AG08396 (cell line): ENCODE measurements around the gene CST9L.
"Not testable (repeated sequence)": the region's sequence is repeated elsewhere in the genome, so short reads cannot be mapped to it uniquely, and the experiment has no call there.

ENCODE experiments used
- DNase-seq: peaks from one replicate; pipeline ENCODE4 v3.0.0; 2012; ENCODE audit warnings: low spot score, mixed read lengths

Gene CST9L

GRCh38 chr20:23586735-23587525 is 18.6 kb upstream of the CST9L start:
- no peak for DNase-seq

DNA sequence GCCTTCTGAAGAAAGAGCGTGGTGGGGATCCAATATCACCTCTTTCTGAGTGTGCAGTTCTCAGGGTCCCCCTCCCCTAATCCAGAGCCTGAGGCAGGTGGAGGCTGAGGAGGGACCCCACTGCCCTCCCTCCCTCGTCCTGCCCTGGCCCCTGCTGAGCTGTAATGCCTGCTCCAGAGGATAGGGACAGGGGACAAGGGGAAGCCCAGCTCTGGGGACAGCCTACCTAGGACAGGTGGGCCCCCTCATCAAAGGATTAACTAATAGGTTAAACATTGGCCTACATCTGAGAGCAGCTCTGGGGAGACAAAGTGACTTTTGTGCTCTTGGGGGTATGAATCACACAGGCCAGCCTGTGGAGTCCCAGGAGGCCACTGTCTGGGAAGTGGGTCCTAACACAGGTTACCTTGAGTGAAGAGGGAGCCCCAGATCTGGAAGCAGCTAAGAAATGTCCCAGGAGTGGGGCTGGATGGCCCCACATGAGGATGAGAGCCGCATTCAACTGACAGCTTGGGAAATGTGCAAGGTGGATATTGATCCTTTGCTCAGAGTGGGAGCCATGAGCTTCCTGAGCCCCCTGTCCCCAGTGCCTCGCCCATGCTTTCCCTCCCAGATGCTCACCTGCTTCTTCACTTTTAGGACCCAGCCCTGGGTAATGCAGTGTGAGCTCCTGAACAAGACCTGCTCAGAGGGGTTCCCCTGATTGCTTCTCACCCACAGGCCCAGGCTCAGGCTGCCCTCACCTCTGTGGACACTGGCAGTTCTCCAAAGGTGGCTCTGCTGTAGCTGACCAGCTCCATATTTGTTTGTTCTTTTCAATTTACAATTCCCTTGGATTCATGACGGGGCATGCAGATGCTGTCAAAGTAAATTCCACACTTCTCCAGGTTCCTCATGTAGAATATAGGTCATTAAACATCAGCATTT is 17.8 kb upstream of the CST9L start:
- DNase-seq = no peak

GRCh38 chr20:23585449-23585807 is 17.1 kb upstream of the CST9L start:
- no peak for DNase-seq

DNA sequence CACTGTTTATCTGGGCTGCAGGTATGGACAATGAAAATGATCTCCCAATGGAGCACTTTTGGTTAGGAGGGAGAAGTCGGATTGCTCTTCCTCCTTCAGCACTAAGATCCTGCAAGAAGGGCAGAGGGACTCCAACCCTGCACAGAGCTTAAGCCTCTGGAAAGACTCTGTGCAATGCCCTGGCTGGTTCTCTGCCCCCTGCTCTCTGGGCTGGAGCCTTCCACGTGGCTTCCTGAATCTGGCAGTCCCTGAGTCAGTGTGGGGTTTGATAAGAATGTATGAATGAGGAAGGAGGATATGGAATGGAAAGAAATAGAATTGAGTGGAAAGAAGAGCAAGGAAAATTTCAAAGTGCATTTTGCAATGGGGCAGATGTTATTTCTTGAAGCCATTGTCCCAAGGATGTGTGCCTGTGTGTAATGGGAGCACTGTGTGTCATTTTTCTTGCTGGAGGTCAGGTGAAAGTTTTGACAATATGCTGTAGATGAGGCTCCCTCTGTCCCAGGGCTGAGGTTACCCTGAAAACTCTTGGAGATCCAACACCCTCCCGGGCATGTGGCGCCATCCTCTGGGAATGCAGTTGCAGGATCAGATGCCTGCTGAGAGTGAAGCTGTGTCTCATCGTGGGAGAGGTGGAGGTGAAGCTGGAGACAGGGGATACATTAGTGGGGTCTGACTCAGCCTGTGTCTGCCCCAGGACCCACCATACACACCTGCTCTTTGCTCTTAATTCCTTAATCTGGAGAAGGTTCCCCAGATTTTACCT is 16.3 kb upstream of the CST9L start:
- DNase-seq = no peak

DNA sequence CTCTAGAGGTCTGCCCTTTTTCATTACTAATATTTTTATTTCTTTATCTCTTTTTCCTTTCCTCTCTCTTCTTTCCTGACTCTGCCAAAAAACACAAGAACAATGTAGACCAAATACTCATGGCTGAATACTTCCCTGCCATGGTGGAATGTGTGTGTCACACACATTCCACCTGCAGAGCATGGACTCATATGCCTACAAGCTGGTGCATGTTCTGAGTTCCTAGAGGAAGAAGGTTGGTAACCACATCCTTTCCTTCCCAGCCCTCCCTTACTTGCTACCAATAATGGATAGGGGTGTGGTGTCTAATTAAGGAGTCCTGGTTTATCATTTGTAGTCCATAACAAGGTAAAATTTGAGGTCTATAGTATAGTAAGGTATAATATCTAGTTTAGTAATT is 15.2 kb upstream of the CST9L start:
- DNase-seq = no peak

GRCh38 chr20:23582293-23582692 is 14.0 kb upstream of the CST9L start:
- DNase-seq = no peak

- DNase-seq = not testable (repeated sequence)
Measured at GRCh38 chr20:23581833-23582232, 13.5 kb upstream of the CST9L start.

GRCh38 chr20:23574977-23575376 is 6.7 kb upstream of the CST9L start:
- DNase-seq = no peak

- no peak for DNase-seq
Measured at GRCh38 chr20:23570178-23570760, 2.0 kb upstream of the CST9L start.

DNA sequence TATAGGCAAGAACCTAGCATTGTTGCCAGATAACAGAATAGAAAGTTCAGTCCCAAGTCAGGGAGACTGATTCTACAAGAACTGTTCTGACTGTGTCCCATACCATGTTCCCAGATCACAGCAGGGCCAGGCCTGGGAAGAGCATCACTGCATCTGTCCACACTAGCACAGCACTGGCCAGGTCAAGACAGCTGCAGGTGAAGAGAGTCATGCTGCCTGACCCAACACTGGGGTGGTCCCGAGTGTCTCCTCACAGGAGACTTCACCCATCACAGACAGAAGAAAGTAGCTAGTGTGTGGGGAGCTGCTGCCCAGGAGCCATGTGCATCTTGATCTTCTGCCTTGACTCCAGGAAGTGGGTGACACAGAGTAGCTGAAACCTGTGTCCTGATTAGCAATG is 1.3 kb upstream of the CST9L start:
- DNase-seq = no peak

DNA sequence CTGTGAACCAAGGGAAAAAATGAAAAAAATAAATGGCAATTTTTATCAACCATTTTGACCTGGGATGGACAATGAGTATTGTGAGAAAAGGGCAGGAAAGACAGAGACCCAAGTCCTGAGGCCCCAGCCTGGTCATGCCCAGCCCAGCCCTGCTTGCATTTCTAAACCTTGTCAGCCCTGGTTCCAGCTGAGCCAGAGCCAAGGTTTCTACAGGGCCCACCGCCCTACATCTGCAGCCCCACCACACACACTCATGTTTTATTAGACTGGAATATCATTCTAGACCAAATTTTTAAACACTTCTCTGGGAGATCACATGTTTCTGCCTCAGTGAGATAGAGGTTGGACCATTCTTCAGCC is 667 bp upstream of the CST9L start:
- no peak for DNase-seq

DNA sequence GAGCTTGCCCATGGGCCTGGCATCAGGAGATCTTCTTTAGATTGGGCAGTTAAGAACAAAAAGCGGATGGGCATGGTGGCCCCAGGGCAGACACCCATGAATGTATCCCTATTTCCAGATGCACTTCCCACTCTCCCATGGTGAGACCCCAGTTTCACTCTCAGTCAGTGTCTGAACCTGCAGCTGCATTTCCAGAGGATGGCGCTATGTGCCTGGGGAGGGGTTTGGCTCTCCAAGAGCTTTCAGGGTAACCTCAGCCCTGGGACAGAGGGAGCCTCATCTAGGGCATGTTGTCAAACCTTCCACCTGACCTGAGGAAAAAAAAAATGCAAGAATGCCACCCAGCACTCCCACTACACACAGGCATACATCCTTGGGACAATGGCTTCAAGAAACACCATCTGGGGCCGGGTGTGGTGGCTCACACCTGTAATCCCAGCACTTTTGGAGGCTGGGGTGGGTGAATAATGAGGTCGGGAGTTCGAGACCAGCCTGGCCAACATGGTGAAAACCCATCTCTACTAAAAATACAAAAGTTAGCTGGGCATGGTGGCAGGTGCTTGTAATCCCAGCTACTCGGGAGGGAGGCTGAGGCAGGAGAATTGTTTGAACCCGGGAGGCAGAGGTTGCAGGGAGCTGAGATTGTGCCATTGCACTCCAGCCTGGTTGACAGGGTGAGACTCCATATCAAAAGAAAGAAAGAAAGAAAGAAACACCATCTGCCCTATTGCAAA is 1.9 kb downstream of the CST9L start:
- DNase-seq = no peak

- DNase-seq = no peak
Measured at GRCh38 chr20:23565503-23566045, 2.7 kb downstream of the CST9L start.

GRCh38 chr20:23564927-23565326 is 3.4 kb downstream of the CST9L start:
- DNase-seq = no peak

DNA sequence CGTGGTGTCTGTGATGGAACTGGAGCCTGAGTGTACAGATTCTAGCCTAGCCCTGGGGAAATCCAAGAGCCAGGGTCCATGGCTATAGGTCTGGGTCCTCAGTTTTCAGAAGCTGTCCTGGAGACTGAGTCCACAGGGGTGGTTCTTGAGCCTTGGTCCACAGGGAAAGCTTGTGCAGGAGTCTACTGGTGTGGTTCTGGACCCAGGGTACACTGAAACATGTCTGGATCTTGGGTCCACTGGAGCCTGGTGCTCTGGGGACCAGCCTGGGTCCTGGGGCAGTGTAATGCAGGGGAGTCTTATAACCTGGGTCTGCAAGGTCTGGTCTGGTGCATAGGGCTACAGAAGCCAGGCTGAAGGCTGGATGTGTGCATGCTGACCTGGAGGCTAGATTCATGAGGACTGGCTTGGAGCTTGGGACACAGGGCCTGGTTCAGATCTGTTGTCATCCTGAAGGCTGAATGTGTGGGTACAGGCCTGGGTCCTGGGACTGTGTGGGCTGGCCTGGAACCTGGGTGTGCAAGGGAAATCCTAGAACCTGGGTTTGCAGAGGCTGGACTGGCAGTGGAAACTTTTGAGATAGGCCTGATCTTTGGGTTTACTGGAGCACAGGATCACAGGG is 5.5 kb downstream of the CST9L start:
- no peak for DNase-seq

DNA sequence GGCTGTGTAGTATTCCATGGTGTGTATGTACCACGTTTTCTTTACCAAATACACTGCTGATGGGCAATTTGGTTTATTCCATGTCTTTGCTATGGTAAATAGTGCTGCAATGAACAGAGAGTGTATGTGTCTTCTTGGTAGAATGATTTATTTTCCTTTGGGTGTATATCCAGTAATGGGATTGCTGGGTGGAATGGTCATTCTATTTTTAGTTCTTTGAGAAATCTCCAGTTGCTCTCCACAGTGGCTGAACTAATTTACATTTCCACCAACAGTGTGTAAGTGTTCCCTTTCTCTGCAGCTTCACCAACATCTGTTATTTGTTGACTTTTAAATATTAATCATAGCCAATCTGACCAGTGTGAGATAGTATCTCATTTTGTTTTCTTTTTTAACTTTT is 13.9 kb downstream of the CST9L start:
- DNase-seq = no peak

- no peak for DNase-seq
Measured at GRCh38 chr20:23551786-23552185, 16.5 kb downstream of the CST9L start.

- no peak for DNase-seq
Measured at GRCh38 chr20:23551383-23551782, 16.9 kb downstream of the CST9L start.

GRCh38 chr20:23550227-23550626 is 18.1 kb downstream of the CST9L start:
- no peak for DNase-seq

GRCh38 chr20:23548408-23548807 is 19.9 kb downstream of the CST9L start:
- no peak for DNase-seq

DNA sequence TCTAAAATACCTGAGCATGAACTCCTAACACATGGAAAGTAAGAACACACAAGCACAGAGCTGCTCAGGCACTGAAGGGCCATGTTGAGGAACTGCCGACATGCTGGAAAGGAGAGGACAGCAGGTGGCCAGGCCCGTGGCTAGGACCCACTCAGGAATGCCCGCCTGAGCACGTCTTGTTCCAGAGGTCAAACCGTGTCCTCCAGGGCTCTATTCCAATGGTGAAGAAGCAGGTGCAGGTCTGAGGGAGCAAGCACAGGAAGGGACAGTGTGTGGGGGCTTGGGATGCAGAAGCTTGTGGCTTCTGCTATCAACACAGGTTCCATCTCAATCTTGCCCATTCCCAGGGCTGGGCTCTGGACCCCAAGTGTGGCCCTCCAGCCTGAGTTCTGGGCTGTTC is 20.7 kb downstream of the CST9L start:
- DNase-seq = no peak
